WERI-Rb-1 (cell line): ENCODE results near the gene NT5E.
A peak's percentile ranks its signal among the peaks of the same experiment; 100 is the strongest.

Source experiments
- DNase-seq: peaks from one replicate; pipeline ENCODE4 v3.0.0-alpha.2; 2020
- H3K27ac ChIP-seq: fragments of 250-450 bp; sonication (Bioruptor Pico); 2 replicates; pipeline ENCODE4 v1.5.1; 2020; ENCODE audit warnings: mild to moderate bottlenecking, moderate library complexity
- H3K27me3 ChIP-seq: fragments of 250-450 bp; sonication (Bioruptor Pico); 2 replicates; pipeline ENCODE4 v1.5.1; 2021; ENCODE audit warnings: mild to moderate bottlenecking, low read depth, moderate library complexity; ENCODE audit not compliant: insufficient read depth, severe bottlenecking
- H3K36me3 ChIP-seq: fragments of 250-450 bp; sonication (Bioruptor Pico); 2 replicates; pipeline ENCODE4 v1.5.1; 2020; ENCODE audit warnings: mild to moderate bottlenecking, moderate library complexity
- H3K4me3 ChIP-seq: 2 replicates; pipeline ENCODE4 v1.5.1; 2011; ENCODE audit warnings: low read depth, mild to moderate bottlenecking, control low read depth, low read length
- H3K9me3 ChIP-seq: fragments of 250-450 bp; sonication (Bioruptor Pico); 2 replicates; pipeline ENCODE4 v1.5.1; 2021; ENCODE audit warnings: mild to moderate bottlenecking, moderate library complexity; ENCODE audit not compliant: severe bottlenecking
- TF ChIP-seq, protein P1 (sequence below): IDR thresholded peaks from 2 replicates; pipeline ENCODE4 v1.5.1; 2011; ENCODE audit warnings: low read depth, mild to moderate bottlenecking, control low read depth, inconsistent platforms, low read length

The NT5E gene

DNA sequence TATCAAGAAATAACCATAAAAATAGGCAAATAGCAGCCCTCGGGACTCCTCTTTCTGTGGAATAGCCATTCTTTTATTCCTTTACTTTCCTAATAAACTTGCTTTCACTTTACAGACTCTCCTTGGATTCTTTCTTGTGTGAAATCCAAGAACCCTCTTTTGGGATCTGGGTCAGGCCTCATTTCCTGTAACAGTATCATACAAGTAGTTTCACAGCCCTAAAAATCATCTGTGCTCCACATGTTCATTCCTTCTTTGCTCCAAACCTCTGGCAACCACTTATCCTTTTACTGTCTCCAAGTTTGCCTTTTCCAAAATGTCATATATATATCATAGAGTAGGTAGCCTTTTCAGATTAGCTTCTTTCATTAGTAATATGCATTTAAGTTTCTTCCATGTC is 13.5 kb upstream of the NT5E start:
- TF ChIP-seq, protein P1, sequence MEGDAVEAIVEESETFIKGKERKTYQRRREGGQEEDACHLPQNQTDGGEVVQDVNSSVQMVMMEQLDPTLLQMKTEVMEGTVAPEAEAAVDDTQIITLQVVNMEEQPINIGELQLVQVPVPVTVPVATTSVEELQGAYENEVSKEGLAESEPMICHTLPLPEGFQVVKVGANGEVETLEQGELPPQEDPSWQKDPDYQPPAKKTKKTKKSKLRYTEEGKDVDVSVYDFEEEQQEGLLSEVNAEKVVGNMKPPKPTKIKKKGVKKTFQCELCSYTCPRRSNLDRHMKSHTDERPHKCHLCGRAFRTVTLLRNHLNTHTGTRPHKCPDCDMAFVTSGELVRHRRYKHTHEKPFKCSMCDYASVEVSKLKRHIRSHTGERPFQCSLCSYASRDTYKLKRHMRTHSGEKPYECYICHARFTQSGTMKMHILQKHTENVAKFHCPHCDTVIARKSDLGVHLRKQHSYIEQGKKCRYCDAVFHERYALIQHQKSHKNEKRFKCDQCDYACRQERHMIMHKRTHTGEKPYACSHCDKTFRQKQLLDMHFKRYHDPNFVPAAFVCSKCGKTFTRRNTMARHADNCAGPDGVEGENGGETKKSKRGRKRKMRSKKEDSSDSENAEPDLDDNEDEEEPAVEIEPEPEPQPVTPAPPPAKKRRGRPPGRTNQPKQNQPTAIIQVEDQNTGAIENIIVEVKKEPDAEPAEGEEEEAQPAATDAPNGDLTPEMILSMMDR = no peak
- no peaks in the 10 kb centered on the region for H3K9me3 ChIP-seq
- H3K36me3 ChIP-seq = no peaks in the 10 kb centered on the region
- no peak for DNase-seq
- no peak overlapping the region for H3K27ac ChIP-seq
- H3K27me3 ChIP-seq = peaks cover 3% of the 10 kb centered on the region
- no peak overlapping the region for H3K4me3 ChIP-seq

DNA sequence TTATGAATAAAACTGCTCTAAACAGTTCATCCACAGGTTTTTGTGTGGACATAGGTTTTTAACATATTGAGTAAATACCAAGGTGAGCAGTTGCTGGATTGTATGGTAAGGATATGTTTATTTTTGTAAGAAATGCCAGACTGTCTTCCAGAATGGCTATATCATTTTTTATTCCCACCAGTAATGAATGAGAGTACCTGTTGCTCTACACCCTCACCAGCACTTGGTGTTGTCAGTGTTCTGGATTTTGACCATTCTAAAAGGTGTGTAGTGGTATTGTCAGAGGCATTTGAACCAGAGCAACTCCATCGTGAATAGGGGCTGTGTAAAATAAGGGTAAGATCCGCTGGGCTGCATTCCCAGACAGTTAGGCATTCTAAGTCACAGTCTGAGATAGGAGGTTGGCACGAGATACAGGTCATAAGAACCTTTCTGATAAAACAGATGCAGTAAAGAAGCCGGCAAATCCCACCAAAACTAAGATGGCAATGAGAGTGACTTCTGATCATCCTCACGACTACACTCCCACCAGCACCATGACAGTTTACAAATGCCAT is 12.9 kb upstream of the NT5E start:
- peaks cover 3% of the 10 kb centered on the region for H3K27me3 ChIP-seq
- no peaks in the 10 kb centered on the region for H3K9me3 ChIP-seq
- H3K4me3 ChIP-seq = no peak overlapping the region
- DNase-seq = no peak
- no peaks in the 10 kb centered on the region for H3K36me3 ChIP-seq
- TF ChIP-seq, protein P1 = no peak
- no peak overlapping the region for H3K27ac ChIP-seq

DNA sequence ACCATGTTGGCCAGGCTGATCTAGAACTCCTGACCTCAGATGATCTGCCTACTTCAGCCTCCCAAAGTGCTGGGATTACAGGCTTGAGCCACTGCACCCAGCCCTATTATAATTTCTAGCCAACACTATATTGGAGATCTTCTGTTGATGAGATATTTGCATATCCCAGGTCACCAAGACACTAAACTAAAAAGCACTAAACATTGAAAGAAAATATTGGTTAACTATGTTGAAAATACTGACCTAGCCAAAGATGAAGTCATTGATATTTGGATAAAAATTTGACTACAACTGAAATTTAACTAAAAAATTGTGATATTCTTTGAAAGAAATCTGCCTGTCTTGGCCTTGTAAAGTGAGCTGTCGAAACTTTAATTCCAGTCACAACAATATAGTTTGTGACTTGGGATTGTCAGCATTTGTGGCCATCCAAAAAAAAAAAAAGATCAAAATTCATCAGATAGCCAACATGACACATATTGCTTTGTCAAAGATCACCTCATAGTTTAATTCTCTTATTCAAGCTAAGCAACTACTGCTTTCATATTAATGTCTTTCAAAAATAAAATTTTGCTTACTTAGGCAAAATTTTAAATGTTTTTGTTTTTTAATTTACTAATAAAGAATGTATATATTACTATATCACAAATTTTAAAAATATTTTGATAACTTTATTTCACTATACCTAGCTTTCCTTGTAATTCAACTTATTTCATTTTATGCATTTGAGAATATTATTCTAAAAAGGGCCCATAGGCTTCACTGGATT is 6.3 kb upstream of the NT5E start:
- TF ChIP-seq, protein P1 = no peak
- Histone ChIP-seq H3K27ac (no peak overlapping the region), H3K36me3 (no peaks in the 10 kb centered on the region), H3K27me3 (peaks cover 39% of the 10 kb centered on the region), H3K4me3 (no peak overlapping the region), H3K9me3 (no peaks in the 10 kb centered on the region)
- no peak for DNase-seq

DNA sequence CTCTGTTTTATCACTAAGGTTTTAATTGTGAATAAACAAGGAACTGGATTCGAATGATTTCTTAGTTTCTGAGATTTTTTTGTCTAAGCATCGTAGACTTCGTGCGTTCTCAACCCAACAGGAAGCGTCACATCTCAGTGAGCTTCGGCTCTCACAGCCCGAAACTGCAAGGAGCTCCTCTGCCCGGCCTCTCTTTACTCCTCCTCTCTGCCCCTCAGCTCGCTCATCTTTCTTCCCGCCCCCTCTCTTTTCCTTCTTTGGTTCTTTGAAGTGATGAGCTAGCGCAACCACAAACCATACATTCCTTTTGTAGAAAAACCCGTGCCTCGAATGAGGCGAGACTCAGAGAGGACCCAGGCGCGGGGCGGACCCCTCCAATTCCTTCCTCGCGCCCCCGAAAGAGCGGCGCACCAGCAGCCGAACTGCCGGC is 480 bp upstream of the NT5E start:
- peaks cover 84% of the 10 kb centered on the region for H3K27me3 ChIP-seq
- H3K9me3 ChIP-seq = no peaks in the 10 kb centered on the region
- peak overlapping the region; percentile 39 for H3K4me3 ChIP-seq
- TF ChIP-seq, protein P1 = no peak
- no peak overlapping the region for H3K27ac ChIP-seq
- no peak for DNase-seq
- H3K36me3 ChIP-seq = no peaks in the 10 kb centered on the region

DNA sequence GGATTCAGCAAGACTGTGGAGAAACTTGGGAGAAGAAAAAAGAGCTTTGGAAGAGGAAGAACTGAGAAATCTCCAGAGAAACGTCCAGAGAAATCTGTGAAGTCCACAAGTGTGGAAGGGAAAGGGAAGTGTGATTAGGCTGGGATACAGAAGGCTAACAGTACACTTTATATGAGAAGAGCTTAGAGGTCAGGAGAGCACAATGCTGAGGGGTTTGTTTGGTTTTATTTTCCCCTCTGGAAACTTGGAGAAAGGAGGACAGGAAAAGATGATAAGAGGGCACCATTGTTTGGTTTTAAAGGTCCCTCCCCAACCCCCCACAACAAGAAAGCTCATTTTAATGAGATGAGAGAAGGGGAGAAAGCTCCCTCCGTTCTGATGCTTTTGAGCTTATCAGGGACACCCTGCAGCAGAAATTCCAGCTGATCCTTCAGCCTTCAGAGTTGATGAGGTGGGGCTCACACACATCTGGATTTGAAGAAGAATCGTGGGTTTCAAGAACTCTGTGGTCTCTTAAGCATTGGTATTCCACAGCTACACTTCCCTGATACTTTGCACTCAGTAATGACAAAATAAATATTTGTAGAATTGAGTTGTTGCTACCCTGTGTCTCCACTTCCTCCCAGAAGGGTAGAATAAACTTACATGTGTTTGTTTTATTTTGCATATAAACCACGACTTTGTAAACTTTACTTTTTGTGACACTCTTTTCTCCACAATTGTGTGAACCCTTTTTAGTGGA is 1.9 kb downstream of the NT5E start:
- TF ChIP-seq, protein P1 = no peak
- Histone ChIP-seq H3K9me3 (no peaks in the 10 kb centered on the region), H3K36me3 (no peaks in the 10 kb centered on the region), H3K4me3 (no peak overlapping the region), H3K27me3 (peaks cover 84% of the 10 kb centered on the region), H3K27ac (no peak overlapping the region)
- no peak for DNase-seq
